Activated T-cell treated with anti-CD3 and anti-CD28 coated beads for 4 hours (primary cell): ENCODE data around the gene CA12.
"Not testable (repeated sequence)": the region's sequence is repeated elsewhere in the genome, so short reads cannot be mapped to it uniquely, and the experiment has no call there.

Source experiments
- DNase-seq: peaks from one replicate; pipeline ENCODE4 v3.0.0-alpha.2; 2020

The CA12 gene

DNA sequence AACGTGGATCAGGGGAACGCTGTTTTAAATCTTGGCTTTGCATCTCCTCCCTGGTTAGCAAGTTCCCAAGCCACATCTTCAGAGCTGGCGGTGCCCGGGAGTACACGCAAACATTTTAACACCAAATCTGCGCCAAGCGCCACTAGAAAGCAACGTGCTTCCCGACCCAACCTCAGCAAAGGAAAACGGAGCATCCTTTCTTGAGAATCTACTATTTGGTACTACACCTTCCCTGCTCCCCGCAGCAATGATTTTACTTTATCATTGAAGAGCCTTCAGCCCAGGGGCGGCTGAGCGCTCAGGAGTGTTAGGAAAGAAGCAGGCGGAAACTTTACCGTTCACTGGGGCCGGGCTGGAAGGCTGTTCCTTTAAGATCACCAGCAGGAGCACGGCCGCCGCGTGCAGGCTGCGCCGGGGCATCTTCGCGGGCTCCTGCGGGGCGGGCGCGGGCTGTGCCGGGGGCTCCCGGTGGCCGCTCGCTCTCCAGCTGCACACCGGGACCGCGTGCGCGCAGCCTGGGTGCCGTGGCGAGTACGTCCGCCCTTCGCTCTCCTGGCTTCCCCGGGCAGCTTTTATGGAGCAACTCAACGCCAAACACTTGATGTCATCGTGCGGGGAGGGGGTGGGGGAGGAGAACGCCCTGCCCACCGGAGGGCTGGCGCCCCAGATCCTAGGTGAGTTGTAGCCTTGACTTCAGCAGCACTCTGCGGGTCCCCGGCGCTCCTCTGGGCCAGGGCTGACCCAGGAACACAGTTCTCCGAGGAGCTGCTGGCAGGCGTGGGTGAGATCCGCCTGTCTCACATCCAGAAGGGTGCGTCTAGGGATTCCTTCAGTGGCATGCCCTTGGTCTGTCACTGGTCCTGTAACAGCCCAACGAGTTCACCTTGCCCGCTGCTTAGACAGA is at the start of gene CA12:
Gene CA12 (minus strand): TSS at position 546 of the 904 bp plus-strand sequence. CDS start 126 bp downstream, at position 420.
- no peak for DNase-seq

DNA sequence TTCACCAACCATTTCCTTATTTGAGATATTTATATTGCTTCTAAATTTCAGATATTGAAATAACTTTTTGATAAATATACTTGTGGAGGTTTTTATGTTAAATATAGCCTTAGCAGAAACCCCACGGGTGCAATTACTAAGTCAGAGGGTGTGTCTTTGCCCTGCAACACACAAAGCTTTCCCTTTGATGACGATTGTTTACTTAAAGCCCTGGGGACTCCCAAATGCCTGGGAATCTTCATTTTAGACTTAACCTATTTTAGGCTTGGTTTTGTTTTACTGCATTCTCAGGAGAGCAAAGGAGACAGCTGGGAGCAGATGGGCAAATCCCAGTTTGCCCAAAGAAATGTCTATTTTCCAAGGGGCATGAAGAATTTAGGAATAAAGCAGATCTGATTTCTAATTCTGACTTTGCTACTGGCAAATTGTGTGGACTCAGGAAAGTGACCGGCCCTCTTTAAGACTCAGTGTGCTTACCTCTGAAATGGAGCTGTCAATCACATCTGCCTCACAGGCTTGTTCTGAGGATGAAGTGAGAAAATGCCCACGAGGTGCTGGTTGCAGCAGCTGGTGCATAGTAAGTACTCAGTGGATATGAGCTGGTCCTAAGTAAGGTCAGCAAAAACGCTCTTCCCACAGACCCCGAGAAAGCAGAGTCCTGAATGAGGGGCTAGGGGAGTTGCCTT is 49.3 kb upstream of the CA12 start:
- no peak for DNase-seq

DNA sequence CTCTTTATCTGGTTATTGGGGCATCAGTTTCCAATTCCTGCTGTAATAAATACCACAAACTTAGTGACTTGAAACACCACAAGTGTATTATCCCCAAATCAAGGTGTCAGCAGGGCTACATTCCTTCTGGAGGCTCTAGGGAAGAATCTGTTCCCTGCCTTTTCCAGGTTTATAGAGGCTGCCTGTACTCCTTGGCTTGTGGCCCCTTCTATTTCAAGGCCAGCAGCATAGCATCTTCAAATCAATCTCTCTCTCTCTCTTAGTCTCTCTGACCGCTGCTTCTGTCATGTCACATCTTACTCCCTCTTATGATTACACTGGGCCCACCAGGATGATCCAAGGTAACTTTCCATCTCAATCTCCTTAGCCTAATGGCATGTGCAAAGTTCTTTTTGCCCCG is 44.9 kb upstream of the CA12 start:
- no peak for DNase-seq

DNA sequence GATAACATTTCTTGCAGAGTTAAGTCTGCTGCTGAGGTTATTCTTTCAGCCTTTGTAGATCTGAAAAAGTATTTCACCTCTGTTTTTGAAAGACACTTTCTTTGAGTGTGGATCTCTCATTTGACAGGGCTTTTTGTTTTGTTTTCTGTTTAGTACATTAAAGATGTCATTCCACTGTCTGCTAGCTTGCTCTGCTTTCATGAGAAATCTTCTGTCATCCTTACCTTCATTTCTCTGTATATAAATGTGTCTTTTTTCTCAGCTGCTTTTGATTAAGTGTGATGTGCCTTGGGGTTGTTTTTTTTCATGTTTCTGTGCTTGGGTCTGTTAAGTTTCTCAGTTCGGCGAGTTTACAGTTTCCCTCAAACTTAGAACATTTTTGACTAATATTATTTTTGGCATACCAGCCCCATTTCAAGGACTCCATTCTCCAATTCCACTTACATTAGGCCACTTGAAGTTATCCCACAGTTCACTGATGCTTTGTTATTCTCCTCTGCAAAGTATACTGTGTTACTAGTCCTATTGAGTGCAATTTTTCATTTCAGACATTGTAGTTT is 43.9 kb upstream of the CA12 start:
- DNase-seq, result no peak

DNA sequence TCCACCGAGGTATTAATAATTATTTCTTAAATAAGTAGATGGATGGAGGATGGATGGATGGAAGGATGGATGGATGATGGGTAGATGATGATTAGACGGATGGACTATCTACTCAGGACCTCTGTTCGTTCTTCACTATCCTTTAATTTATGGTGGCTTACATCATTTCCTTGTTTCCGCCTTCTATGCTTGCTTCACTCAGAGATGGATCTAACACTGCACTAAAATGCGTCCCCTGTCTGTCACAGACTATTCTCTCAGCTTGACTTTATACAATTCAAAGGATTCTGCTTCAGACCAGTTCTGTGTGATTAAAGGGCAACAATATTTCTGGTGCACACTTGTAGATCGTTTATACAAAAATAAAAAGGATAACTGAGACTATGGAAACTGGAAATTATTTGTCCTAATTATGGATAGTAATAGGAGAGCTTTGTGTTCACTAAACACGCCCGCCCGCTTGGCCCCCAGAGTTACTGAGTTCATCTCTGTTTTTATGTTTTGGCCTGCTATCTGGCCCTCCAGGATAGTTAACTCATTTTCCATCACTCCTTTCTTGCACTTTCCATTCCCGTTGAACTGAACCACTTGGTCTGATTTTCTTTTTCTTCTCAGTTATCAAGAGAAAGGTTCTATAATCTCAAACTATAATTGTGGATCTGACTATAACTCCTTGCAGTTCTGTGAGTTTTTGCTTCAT is 41.4 kb upstream of the CA12 start:
- DNase-seq, result no peak

DNA sequence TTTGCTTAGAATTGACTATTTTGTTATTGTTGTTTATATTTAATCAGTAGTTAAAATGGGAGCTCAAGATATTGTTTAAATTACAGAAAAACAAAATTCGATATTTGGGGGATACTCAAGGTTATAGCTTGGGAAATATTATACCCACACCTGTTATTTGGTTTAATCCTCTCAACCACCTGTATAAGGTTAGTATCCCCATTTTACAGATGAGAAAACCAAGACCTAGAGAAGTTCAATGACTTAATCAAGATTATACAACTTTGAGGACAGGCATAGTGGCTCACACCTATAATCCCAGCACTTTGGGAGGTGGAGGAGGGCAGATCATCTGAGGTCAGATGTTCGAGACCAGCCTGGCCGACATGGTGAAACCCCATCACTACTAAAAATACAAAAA is 39.8 kb upstream of the CA12 start:
- DNase-seq, result no peak

DNA sequence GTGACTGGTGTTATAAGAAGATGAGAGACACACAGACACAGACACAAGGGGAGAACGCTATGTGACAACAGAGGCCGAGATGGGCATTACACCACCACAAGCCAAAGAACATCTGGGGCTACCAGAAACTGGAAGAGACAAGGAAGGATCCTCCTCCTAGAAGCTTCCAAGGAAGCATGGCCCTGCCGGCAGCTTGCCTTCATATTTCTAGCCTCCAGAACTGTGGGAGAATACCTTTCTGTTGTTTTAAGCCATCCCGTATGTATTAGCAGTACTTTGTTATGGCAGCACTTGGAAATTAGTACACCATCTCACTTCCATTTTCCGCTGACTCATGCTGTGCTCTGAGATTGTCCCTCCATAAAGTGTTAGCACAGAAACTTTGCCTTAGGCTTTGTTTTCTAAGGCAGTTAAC is 38.7 kb upstream of the CA12 start:
- no peak for DNase-seq

DNA sequence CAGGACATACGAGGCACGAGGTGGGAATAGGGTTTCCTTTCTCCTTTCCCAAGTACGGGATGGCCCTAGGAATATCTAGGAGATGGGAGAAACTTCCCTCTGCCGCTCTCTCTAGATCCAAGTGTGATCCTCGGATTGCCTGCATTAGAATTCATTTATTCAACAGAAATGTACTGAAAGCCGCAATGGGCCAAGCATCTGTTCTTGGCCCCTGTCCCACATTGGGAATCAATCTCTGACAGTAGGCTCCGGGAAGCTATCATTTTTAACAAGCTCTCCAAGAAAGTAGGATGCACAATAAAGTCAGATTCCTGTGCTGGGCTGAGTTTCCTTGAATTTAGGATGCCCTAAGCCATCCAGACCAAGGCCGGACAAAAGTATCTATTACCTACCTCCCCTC is 37.2 kb upstream of the CA12 start:
- no peak for DNase-seq

DNA sequence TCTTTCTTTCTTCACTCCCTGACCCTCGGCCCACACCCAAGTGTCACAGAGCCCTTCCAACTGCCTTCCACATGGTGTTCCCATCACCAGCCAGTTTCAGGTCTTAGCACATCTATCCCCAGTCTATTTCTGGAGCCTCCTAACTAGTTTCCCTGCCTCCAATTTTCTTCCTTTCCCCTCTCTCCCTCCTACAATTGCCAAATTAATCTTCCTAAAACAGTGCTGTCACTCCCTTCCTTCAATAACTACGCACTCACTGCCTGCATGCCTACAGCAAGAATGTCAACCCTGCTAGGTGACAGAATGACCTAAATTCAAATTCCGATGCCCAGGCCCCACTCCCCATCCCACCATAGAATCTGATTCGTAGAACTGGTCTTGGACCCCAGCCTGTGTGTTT is 36.1 kb upstream of the CA12 start:
- DNase-seq, result no peak

DNA sequence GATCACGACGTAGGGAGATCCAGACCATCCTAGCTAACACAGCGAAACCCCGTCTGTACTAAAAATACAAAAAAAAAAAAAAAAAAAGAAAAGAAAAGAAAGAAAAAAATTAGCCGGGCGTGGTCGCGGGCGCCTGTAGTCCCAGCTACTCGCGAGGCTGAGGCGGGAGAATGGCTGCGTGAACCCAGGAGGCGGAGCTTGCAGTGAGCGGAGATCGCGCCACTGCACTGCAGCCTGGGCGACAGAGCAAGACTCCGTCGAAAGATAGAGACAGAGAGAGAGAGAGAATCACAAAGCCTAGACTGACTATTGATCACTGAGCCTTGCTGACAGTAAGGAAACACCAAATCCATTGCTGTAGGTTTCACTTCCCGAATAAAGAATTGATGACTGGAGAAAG is 35.6 kb upstream of the CA12 start:
- not testable (repeated sequence) for DNase-seq

DNA sequence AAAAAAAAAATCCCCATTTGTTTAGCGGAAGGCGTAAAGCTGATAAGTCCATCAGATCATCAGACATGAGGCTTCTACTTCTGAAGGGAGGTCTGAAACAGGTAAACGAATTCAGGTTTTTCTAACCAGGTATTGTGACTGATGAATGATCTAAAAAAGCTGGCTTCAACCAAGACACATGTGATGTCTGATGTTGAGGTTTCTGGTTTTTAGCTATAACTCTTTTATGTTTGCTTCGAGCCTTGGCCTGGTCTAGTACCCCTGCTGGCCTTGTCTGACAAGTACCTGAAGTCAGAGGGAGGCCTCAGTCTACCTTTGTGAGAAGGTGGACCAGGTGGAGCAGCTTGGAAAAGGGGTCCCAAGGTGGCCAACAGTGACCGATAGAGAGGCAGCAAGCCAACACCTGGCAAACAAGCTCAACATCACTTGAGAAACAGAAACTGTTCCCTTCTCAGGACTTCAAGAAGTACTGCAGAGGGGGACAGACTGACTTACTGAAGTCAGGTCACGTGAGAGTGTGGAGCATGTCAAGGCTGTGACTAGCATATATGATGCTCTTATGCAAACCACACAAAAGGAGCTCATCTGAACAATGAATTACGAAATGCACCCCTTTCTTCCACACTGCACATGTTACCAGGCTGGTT is 33.0 kb upstream of the CA12 start:
- no peak for DNase-seq

DNA sequence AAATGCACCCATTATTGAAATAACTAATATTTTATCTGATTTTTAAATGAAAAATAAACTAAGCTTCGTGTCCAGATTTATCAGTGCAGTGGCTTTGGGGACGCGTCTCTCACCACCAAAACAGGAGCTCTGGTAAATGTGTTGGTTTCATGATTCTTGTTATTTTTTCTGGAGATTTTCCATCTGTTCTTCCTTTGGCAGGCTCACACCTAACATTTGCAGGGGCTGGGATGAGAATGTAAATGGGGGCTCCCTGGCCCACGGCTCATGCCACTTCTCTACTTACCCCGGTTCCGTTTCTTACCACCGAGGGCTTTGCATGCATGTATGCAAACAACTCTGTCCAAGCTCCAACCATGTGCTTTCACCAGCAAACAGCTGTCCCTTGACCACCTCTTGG is 30.9 kb upstream of the CA12 start:
- DNase-seq, result no peak

DNA sequence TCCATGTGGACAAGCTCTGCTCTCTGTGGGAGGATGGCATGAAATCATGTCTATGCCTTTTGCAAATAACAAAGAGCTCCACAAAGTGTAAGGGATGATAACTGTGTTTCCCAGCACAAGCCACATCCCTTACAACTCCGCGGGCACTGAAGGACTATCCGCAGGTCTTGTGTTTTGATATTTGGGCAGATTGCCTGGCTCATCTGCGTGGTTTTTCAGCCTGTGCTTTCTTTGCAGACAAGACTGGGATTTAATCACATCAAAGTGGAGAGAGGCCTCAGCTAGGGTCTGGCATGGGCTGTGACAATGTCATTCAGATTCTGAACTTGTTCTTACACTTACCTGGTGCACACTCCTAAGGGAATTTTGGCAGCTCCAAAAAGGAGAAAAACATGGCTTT is 30.2 kb upstream of the CA12 start:
- DNase-seq, result no peak

DNA sequence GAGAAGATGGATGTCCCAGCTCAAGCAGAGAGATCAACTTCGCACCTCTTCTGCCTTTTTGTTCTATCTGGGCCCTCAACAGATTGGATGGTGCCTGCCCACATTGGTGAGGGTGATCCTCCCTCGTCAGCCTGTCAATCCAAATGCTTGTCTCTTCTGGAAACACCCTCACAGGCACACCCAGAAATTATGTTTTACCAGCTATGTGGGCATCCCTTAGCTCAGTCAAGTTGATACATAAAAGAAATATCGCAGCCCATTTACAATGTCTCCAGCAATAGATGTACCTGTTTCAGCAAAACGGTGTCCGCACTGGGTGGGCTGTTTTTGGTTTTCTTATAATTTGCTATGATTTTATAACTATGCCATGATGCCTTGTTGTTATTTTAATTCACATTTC is 27.5 kb upstream of the CA12 start:
- DNase-seq, result no peak

DNA sequence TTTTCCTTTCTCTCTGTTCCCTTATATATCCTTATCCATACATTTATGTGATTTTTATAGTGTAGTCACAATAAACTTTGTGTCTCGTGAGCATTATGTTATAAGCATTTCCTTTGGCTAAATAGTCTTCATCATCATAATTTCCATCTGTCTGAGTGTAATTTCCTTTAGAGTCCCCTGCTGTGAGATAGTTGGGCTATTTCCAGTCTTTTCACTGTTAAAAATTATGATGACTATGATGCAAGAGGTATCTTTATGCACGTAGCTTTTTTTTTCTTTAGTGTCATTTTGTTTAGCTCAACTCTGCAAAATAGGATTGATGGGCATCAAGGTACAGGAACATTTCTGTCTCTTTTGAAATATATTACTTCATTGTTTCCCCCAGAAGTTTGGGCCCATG is 26.9 kb upstream of the CA12 start:
- no peak for DNase-seq

DNA sequence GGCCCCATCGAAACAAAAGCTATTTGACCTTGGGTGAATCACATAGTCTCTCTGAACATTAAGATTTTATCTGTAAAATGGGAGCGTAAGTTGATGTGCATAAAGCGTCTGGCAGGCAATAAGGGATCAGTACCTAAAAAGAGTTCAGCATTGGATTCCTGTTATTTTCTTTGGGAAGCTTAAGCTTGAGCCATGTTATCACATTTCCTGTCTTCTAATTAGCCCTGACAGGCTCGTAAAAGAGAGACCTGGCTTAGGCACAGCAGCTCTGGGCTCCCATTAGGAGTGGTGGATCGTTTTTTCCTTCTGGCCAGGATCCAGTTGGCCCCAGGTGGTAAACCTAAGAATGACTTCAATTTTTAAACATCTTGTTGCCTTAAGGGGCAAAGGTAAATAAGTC is 26.0 kb upstream of the CA12 start:
- DNase-seq, result no peak

DNA sequence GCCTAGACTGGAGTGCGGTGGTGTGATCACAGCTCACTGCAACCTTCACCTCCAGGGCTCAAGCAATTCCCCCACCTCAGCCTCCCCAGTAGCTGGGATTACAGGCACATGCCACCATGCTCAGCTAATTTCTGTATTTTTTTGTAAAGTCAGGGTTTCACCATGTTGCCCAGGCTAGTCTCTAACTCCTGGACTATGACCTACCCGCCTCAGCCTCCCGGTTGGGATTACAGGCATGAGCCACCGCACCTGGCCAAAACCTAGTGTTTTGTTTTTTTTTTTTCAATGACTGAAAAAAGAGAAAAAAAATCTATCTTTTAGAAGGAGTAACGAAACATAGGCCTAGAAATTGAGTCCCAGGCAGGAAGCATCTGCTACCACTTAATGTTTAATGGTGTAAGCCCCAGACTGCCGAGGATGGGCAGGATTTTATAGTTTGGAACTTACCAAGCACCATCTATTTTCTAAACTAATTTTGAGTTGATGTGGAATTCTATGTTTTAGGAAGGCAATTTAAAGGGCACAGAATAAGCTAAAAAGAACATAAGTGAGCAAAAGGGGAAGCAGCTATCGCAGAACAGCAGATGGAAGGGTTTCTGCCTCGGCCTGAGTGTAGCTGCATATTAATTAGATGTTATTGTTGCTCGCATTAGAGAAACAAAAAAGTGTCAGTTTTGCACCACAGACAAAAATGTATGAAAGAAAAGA is 24.2 kb upstream of the CA12 start:
- DNase-seq, result no peak

DNA sequence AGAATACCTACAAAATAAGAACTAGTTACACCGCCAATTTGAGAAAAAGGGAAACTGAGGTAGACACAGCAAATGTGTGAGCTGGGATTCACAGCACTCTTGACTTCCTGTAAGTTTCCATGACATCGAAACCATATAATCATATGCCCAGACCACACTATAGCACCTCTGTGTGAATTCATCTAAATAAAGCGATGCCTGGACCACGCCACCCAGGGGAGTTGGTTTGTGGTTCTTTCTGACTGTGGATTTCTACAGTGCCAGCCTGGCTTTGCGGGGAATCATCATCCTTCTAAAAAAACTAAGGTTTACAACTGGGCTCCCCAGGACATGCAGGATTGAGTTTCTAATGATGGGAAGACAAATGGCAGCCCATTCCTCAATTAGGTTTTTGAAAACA is 23.5 kb upstream of the CA12 start:
- DNase-seq, result no peak

DNA sequence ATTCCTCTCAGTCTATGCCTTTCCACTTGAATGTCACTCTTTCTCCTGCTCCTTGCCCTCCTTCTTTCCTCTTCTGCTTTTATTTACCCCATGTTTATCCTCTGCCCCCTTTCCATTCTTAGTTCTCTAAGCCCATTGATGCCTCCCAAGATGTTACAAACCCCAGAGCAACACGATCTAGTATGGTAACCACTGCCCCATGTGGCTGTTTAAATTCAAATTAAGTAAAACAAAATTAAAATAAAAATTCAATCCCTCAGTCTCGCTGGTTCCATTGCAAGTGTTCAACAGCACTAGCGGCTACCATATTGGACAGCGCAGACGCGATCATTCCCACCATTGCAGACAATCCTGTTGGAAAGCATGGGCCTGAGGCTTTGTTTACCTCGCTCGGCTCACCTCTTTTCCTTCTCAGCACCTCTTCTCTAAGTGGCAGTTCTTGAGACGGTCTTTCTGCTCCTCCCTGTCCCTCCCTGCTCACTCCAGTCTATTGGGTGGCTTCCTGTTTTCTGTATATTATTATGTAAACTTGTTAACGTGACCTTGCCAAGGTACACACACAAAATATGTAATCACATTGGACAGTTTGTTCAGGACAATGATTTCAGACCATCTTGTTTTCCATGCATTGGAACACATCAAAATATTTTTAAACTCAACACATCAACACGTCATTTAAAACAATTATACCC is 21.8 kb upstream of the CA12 start:
- no peak for DNase-seq

DNA sequence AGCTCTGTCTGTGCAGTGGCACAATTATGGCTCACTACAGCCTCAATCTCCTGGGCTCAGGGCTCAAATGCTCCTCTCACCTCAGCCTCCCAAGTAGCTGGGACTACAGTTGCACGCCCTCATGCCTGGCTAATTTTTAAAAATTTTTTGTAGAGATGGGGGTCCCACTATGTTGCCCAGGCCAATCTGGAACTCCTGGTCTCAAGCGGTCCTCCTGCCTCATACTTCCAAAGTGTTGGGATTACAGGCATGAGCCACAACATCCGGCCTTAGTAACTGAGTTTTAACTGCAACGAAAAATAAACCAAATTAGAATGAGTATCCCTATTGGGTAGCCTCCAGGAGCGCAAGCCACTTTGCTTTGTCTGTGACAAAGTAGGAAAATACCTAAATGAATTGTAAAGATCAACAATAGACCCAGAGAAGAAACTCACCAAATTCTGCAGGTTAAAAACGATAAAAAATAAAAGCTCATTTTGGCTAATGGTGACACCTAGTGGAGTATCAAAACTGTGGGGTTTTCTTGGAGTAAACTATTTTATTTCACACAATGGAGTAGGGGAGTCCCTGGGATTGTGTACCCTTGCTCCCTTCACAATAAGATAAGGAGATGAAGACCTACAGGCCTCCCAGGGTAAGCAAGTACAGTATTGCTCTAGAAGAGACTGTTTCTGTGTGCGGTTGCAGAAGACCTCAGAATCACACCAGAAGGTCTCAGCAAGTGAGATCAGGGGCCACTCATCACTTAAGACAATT is 21.0 kb upstream of the CA12 start:
- no peak for DNase-seq
